Activated CD8-positive, alpha-beta T cell treated with anti-CD3 and anti-CD28 coated beads, Interleukin-2, amount 10 ng/mL, durations not matched to agents 7 days and 5 days (primary cell): ENCODE data around the gene RHOV. TPM values are rescaled to one million over a fixed set of nuclear protein-coding genes. Genes with fewer than 3 reads are reported as not detected.

Source experiments
- ATAC-seq: fragments of 150-1000 bp; cut with Tn5 transposase; one replicate; pipeline ENCODE4 v1.10.0; 2021; ENCODE audit warnings: moderate library complexity
- CTCF ChIA-PET: fragments of 350-600 bp; sonication (Branson Sonifier 250); formaldehyde crosslinking; loops from one replicate; lab custom pipeline; 2021; ENCODE audit warnings: antibody characterized with exemption; lab: Charles Lee
- POLR2A ChIA-PET: fragments of 350-600 bp; sonication (Branson Sonifier 250); formaldehyde crosslinking; loops from one replicate; lab custom pipeline; 2021; ENCODE audit warnings: antibody characterized with exemption; lab: Charles Lee
- DNase-seq: peaks from one replicate; pipeline ENCODE4 v3.0.0-alpha.2; 2020
- H3K27ac Mint-ChIP-seq: one replicate; pipeline ENCODE4 v1.8.0; 2021; ENCODE audit warnings: mild to moderate bottlenecking, mixed read lengths
- H3K27me3 Mint-ChIP-seq: one replicate; pipeline ENCODE4 v1.8.0; 2021; ENCODE audit warnings: low read depth, mixed read lengths
- H3K36me3 Mint-ChIP-seq: one replicate; pipeline ENCODE4 v1.8.0; 2021; ENCODE audit warnings: low read depth, mixed read lengths
- H3K4me1 Mint-ChIP-seq: one replicate; pipeline ENCODE4 v1.8.0; 2021; ENCODE audit warnings: low read depth, mixed read lengths
- H3K4me3 Mint-ChIP-seq: one replicate; pipeline ENCODE4 v1.8.0; 2021; ENCODE audit warnings: mild to moderate bottlenecking, mixed read lengths
- H3K9me3 Mint-ChIP-seq: one replicate; pipeline ENCODE4 v1.8.0; 2022; ENCODE audit warnings: mixed read lengths; ENCODE audit not compliant: insufficient read depth
- total RNA-seq, 2 experiments: library from RNA; stranded (reverse); gene quantifications; one replicate each; pipeline ENCODE4 v1.2.3, GENCODE V29; 2021

RHOV gene
- total RNA-seq, 2 experiments from 2014 or later, result not detected

- no peaks in the 10 kb centered on the region for H3K9me3 Mint-ChIP-seq
- ChIA-PET POLR2A (interaction anchor here (0.7 kb wide), 1 partner anchor 112 kb away, joined by 3 read pairs; no protein-coding TSS in a partner anchor), CTCF (interaction anchor here (1.7 kb wide), 1 partner anchor 32 kb away, joined by 5 read pairs; no protein-coding TSS in a partner anchor)
- DNase-seq, result no peak
- no peaks in the 10 kb centered on the region for H3K36me3 Mint-ChIP-seq
- H3K4me1 Mint-ChIP-seq, result no peaks in the 10 kb centered on the region
- ATAC-seq, result no peak
- H3K27ac Mint-ChIP-seq, result no peak overlapping the region
- peaks cover 5% of the 10 kb centered on the region for H3K27me3 Mint-ChIP-seq
- H3K4me3 Mint-ChIP-seq, result no peak overlapping the region
These were observed 47.5 kb downstream of the RHOV start for GRCh38 chr15:40826423-40827075.

GRCh38 chr15:40825661-40826422, 48.2 kb downstream of the RHOV start:
- H3K9me3 Mint-ChIP-seq, result no peaks in the 10 kb centered on the region
- no peaks in the 10 kb centered on the region for H3K4me1 Mint-ChIP-seq
- CTCF ChIA-PET, result interaction anchor here (1.7 kb wide), 1 partner anchor 33 kb away, joined by 5 read pairs; no protein-coding TSS in a partner anchor
- no peaks in the 10 kb centered on the region for H3K36me3 Mint-ChIP-seq
- no peak for ATAC-seq
- no peak overlapping the region for H3K27ac Mint-ChIP-seq
- DNase-seq, result no peak
- H3K27me3 Mint-ChIP-seq, result peaks cover 5% of the 10 kb centered on the region
- no peak overlapping the region for H3K4me3 Mint-ChIP-seq
- POLR2A ChIA-PET, result interaction anchor here (0.7 kb wide), 1 partner anchor 112 kb away, joined by 3 read pairs; no protein-coding TSS in a partner anchor

- H3K4me1 Mint-ChIP-seq, result no peaks in the 10 kb centered on the region
- no peaks in the 10 kb centered on the region for H3K9me3 Mint-ChIP-seq
- DNase-seq (no peak), ATAC-seq (no peak)
- CTCF ChIA-PET, result no interaction called here
- no peaks in the 10 kb centered on the region for H3K36me3 Mint-ChIP-seq
- H3K27me3 Mint-ChIP-seq, result peaks cover 5% of the 10 kb centered on the region
- POLR2A ChIA-PET, result no interaction called here
- H3K4me3 Mint-ChIP-seq, result no peak overlapping the region
- H3K27ac Mint-ChIP-seq, result no peak overlapping the region
These were observed 50.3 kb downstream of the RHOV start for GRCh38 chr15:40823572-40824343.

Other genes starting within 250 kb of the RHOV start
- 10 to 100 TPM; 82.7 to 87.3 TPM for gene RAD51, start 179.1 kb downstream of the RHOV start, total RNA-seq
- gene RMDN3, start 119.0 kb downstream of the RHOV start, total RNA-seq, result 10 to 100 TPM; 34.0 to 35.1 TPM
- 10 to 100 TPM; 50.6 to 50.8 TPM for gene GCHFR, start 110.2 kb downstream of the RHOV start, total RNA-seq
- gene C15orf62, start 104.3 kb downstream of the RHOV start, total RNA-seq, result 1 to 10 TPM; 1.1 to 1.2 TPM
- gene ZFYVE19, start 67.1 kb downstream of the RHOV start, total RNA-seq, result 10 to 100 TPM; 29.4 to 35.6 TPM
- gene DNAJC17, start 66.8 kb downstream of the RHOV start, total RNA-seq, result 10 to 100 TPM; 42.9 to 47.2 TPM
- gene PPP1R14D, start 45.5 kb downstream of the RHOV start, total RNA-seq, result not detected
- 1 to 10 TPM; 3.1 to 4.3 TPM for gene SPINT1, start 30.2 kb downstream of the RHOV start, total RNA-seq
- 10 to 100 TPM; 17.8 to 18.4 TPM for gene VPS18, start 20.2 kb upstream of the RHOV start, total RNA-seq
- gene DLL4, start 55.1 kb upstream of the RHOV start, total RNA-seq, result not detected
- 1 to 10 TPM; 8.3 to 8.9 TPM for gene CHAC1, start 79.2 kb upstream of the RHOV start, total RNA-seq
- 10 to 100 TPM; 23.8 to 28.1 TPM for gene INO80, start 242.0 kb upstream of the RHOV start, total RNA-seq